Measurements from ENCODE around the gene BNIP3.

The BNIP3 gene

GRCh38 chr10:132021504-132022143 is 39.9 kb upstream of the BNIP3 start (continued):
- no peak for TF ChIP-seq ZNF354C (tag by site-specific recombination; IDR thresholded peaks at IDR 0.05; ENCODE audit: borderline replicate concordance, low read depth)
- TF ChIP-seq ZNF335 (tag by site-specific recombination; conservative IDR thresholded peaks at IDR 0.05) = no peak
- no peak for TF ChIP-seq ZNF596 (tag by site-specific recombination; IDR thresholded peaks at IDR 0.05)
- no peak for TF ChIP-seq YY1 (tag by site-specific recombination; IDR thresholded peaks at IDR 0.05)
- TF ChIP-seq REPIN1 (tag by site-specific recombination; IDR thresholded peaks at IDR 0.05; ENCODE audit: low read depth) = no peak

GRCh38 chr10:132021046-132021445 is 39.3 kb upstream of the BNIP3 start:
- no peak overlapping the region for H3K27ac ChIP-seq (ENCODE audit: extremely low read depth, low read depth, low read length)
- H3K4me3 ChIP-seq (ENCODE audit: low read depth, low read length) = no peak overlapping the region
- CTCF ChIA-PET = interaction anchor here (1.2 to 2.2 kb wide), 2 partner anchors 121 to 135 kb away, joined by 4 to 7 read pairs; no protein-coding TSS in a partner anchor
- H3K4me1 ChIP-seq (ENCODE audit: control insufficient read depth, insufficient read depth, low read length) = no peaks in the 10 kb centered on the region
- H3K36me3 ChIP-seq (ENCODE audit: control insufficient read depth in 2 of 2, insufficient read depth in 1 of 2, low read length in 2 of 2) = no peaks in the 10 kb centered on the region
- POLR2A ChIA-PET = no interaction called here
- H3K9me3 ChIP-seq (ENCODE audit: control insufficient read depth, insufficient read depth, low read depth, low read length) = no peaks in the 10 kb centered on the region
- no peak for TF ChIP-seq ZNF530 (tag by site-specific recombination; IDR thresholded peaks at IDR 0.05; ENCODE audit: low read depth)
- TF ChIP-seq YY2 (tag by site-specific recombination; IDR thresholded peaks at IDR 0.05) = no peak
- TF ChIP-seq TRIM28 (IDR thresholded peaks at IDR 0.05; ENCODE audit: borderline replicate concordance, low read length) = no peak
- TF ChIP-seq ZNF843 (tag by site-specific recombination; IDR thresholded peaks at IDR 0.05) = no peak
- no peak for TF ChIP-seq ZNF639 (tag by site-specific recombination; IDR thresholded peaks at IDR 0.05)
- no peak for TF ChIP-seq ZSCAN5A (tag by site-specific recombination; IDR thresholded peaks at IDR 0.05)
- no peak for TF ChIP-seq ZNF707 (tag by site-specific recombination; IDR thresholded peaks at IDR 0.05)
- no peak for TF ChIP-seq ZNF518A (tag by site-specific recombination; conservative IDR thresholded peaks at IDR 0.05; ENCODE audit: low read depth)
- no peak for TF ChIP-seq GLIS2 (tag by site-specific recombination; IDR thresholded peaks at IDR 0.05)
- TF ChIP-seq ZNF521 (tag by site-specific recombination; IDR thresholded peaks at IDR 0.05) = no peak

GRCh38 chr10:132020456-132020855 is 38.7 kb upstream of the BNIP3 start:
- Histone ChIP-seq H3K27ac (ENCODE audit: extremely low read depth, low read depth, low read length) (no peak overlapping the region), H3K4me1 (ENCODE audit: control insufficient read depth, insufficient read depth, low read length) (no peaks in the 10 kb centered on the region), H3K36me3 (ENCODE audit: control insufficient read depth in 2 of 2, insufficient read depth in 1 of 2, low read length in 2 of 2) (no peaks in the 10 kb centered on the region), H3K9me3 (ENCODE audit: control insufficient read depth, insufficient read depth, low read depth, low read length) (no peaks in the 10 kb centered on the region), H3K4me3 (ENCODE audit: low read depth, low read length) (no peak overlapping the region)
- CTCF ChIA-PET = interaction anchor here (0.8 to 2.2 kb wide), 2 partner anchors 18 to 135 kb away, joined by 3 to 7 read pairs; no protein-coding TSS in a partner anchor
- POLR2A ChIA-PET = no interaction called here
- TF ChIP-seq ZNF223 (tag by site-specific recombination; IDR thresholded peaks at IDR 0.05) (no peak), ZNF16 (tag by site-specific recombination; IDR thresholded peaks at IDR 0.05; ENCODE audit: low read depth) (no peak), ZNF654 (tag by site-specific recombination; IDR thresholded peaks at IDR 0.05; ENCODE audit: low read depth) (no peak), ZNF658 (tag by site-specific recombination; IDR thresholded peaks at IDR 0.05) (no peak)

Data from HEK293 (cell line).